Measurements from ENCODE around the gene CSPG5. TPM values are rescaled to one million over a fixed set of nuclear protein-coding genes. Genes with fewer than 3 reads are reported as not detected.
A peak's percentile ranks its signal among the peaks of the same experiment; 100 is the strongest.

CSPG5 gene
- total RNA-seq, 3 donors from 2014 or later: 0.58 to 1.7 (median 0.60) TPM

- intact Hi-C loops (cut with DNase I, micrococcal nuclease): loop anchor here in 1 of 2 donors (5.0 kb wide), 1 partner anchor 269 kb away; no protein-coding TSS in a partner anchor
These were observed 55.2 kb downstream of the CSPG5 start for GRCh38 chr3:47523310-47524073.

GRCh38 chr3:47522082-47522987 lies 56.3 kb downstream of the CSPG5 start:
- DNase-seq: peak; percentile 74 to 90 (median 83)
- Histone ChIP-seq H3K4me3 (no peak overlapping the region), H3K9me3 (no peaks in the 10 kb centered on the region), H3K36me3 (ENCODE audit: low read depth) (no peaks in the 10 kb centered on the region), H3K4me1 (ENCODE audit: low read depth) (peaks cover 4% of the 10 kb centered on the region)
- intact Hi-C loops (cut with DNase I, micrococcal nuclease): loop anchor here (1.0 to 5.0 kb wide), 2 partner anchors 267 to 270 kb away; no protein-coding TSS in a partner anchor
- ATAC-seq: peak; percentile 99
- TF ChIP-seq, protein P1, sequence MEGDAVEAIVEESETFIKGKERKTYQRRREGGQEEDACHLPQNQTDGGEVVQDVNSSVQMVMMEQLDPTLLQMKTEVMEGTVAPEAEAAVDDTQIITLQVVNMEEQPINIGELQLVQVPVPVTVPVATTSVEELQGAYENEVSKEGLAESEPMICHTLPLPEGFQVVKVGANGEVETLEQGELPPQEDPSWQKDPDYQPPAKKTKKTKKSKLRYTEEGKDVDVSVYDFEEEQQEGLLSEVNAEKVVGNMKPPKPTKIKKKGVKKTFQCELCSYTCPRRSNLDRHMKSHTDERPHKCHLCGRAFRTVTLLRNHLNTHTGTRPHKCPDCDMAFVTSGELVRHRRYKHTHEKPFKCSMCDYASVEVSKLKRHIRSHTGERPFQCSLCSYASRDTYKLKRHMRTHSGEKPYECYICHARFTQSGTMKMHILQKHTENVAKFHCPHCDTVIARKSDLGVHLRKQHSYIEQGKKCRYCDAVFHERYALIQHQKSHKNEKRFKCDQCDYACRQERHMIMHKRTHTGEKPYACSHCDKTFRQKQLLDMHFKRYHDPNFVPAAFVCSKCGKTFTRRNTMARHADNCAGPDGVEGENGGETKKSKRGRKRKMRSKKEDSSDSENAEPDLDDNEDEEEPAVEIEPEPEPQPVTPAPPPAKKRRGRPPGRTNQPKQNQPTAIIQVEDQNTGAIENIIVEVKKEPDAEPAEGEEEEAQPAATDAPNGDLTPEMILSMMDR (IDR thresholded peaks at IDR 0.05): peak; percentile 80

More at GRCh38 chr3:47523310-47524073, 55.2 kb downstream of the CSPG5 start:
- Histone ChIP-seq H3K36me3 (ENCODE audit: low read depth) (no peaks in the 10 kb centered on the region), H3K9me3 (no peaks in the 10 kb centered on the region), H3K4me3 (no peak overlapping the region), H3K4me1 (ENCODE audit: low read depth) (peaks cover 4% of the 10 kb centered on the region)
- ATAC-seq: no peak
- DNase-seq: no peak
- TF ChIP-seq, protein P1 (IDR thresholded peaks at IDR 0.05): no peak

- Histone ChIP-seq H3K4me1 (ENCODE audit: low read depth) (peaks cover 4% of the 10 kb centered on the region), H3K4me3 (no peak overlapping the region), H3K36me3 (ENCODE audit: low read depth) (no peaks in the 10 kb centered on the region), H3K9me3 (no peaks in the 10 kb centered on the region)
- TF ChIP-seq, protein P1 (IDR thresholded peaks at IDR 0.05): no peak
- intact Hi-C loops (cut with DNase I, micrococcal nuclease): loop anchor here in 1 of 2 donors (5.0 kb wide), 1 partner anchor 272 kb away; no protein-coding TSS in a partner anchor
- no peak for ATAC-seq
- no peak for DNase-seq
These were observed 57.9 kb downstream of the CSPG5 start for GRCh38 chr3:47520756-47521155.

DNA sequence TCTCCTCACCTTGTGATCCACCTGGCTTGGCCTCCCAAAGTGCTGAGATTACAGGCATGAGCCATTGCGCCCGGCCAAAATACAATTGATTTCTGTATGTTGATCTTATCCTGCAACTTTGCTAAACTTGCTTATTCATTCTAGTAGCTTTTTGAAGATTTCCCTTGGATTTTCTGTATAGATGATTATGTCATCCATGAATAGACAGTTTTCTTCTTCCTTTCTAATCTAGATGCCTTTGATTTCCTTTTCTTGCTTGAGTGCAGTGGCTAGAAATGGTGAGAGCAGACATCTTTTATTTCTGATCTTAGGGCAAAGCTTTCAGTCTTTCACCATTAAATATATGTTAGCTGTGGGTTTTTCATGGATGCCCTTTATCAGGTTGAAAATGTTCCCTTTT lies 60.7 kb downstream of the CSPG5 start:
- Histone ChIP-seq H3K9me3 (no peaks in the 10 kb centered on the region), H3K4me1 (ENCODE audit: low read depth) (peaks cover 4% of the 10 kb centered on the region), H3K36me3 (ENCODE audit: low read depth) (peaks cover 5% of the 10 kb centered on the region), H3K4me3 (no peak overlapping the region)
- no peak for ATAC-seq
- intact Hi-C loops (cut with DNase I, micrococcal nuclease): no loop called here
- no peak for DNase-seq
- TF ChIP-seq, protein P1 (IDR thresholded peaks at IDR 0.05): no peak

DNA sequence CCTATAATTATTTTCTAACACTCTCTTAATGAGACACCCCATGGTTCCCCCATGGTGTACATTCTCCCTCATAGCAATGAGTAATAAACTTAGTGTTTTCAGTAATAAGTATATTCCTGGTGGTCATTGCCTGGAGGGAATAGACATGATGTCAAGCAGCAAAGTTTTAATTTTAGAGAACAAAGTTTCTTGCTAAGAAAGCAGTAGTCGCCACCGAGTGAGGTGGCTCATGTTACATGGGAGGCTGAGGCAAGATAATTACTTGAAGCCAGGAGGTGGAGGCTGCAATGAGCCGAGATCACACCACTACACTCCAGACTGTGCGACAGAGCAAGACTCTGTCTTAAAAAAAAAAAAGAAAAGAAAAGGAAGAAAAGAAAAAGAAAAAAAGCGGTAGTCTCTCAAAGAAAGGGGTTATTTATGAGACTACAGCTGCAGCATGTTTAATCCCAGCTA lies 62.8 kb downstream of the CSPG5 start:
- Histone ChIP-seq H3K4me3 (no peak overlapping the region), H3K36me3 (ENCODE audit: low read depth) (peaks cover 5% of the 10 kb centered on the region), H3K4me1 (ENCODE audit: low read depth) (no peaks in the 10 kb centered on the region), H3K9me3 (no peaks in the 10 kb centered on the region)
- intact Hi-C loops (cut with DNase I, micrococcal nuclease): no loop called here
- DNase-seq: no peak
- no peak for ATAC-seq
- TF ChIP-seq, protein P1 (IDR thresholded peaks at IDR 0.05): no peak
